Activated CD4-positive, alpha-beta T cell treated with anti-CD3 and anti-CD28 coated beads, Interleukin-10, Interleukin-2, amounts not matched to agents 100 ng/mL and 50 ng/mL, durations not matched to agents 16 hours and 8 hours (primary cell): ENCODE results near the gene MYH10.

Experiments used
- DNase-seq: peaks from one replicate; pipeline ENCODE4 v3.0.0-alpha.2; 2020

MYH10 gene

GRCh38 chr17:8602679-8603078 is 27.8 kb downstream of the MYH10 start:
- DNase-seq = no peak

GRCh38 chr17:8599351-8600011 is 31.0 kb downstream of the MYH10 start:
- peak; percentile 11 for DNase-seq

- DNase-seq = peak; percentile 30
These were observed 31.6 kb downstream of the MYH10 start for GRCh38 chr17:8598913-8599312.

- DNase-seq = no peak
These were observed 36.7 kb downstream of the MYH10 start for GRCh38 chr17:8593830-8594229.

- no peak for DNase-seq
These were observed 37.2 kb downstream of the MYH10 start for GRCh38 chr17:8593276-8593675.

GRCh38 chr17:8588877-8589554 is 41.5 kb downstream of the MYH10 start:
- no peak for DNase-seq

GRCh38 chr17:8586766-8587165 is 43.8 kb downstream of the MYH10 start:
- DNase-seq = no peak

GRCh38 chr17:8585911-8586310 is 44.6 kb downstream of the MYH10 start:
- no peak for DNase-seq

GRCh38 chr17:8583954-8584353 is 46.6 kb downstream of the MYH10 start:
- no peak for DNase-seq

- DNase-seq = peak; percentile 35
These were observed 49.4 kb downstream of the MYH10 start for GRCh38 chr17:8580952-8581658.

GRCh38 chr17:8577868-8578267 is 52.7 kb downstream of the MYH10 start:
- DNase-seq = peak; percentile 13

GRCh38 chr17:8576559-8577294 is 53.8 kb downstream of the MYH10 start:
- DNase-seq = no peak

GRCh38 chr17:8574687-8575086 is 55.8 kb downstream of the MYH10 start:
- DNase-seq = no peak

- no peak for DNase-seq
These were observed 57.8 kb downstream of the MYH10 start for GRCh38 chr17:8572764-8573163.

GRCh38 chr17:8563981-8564602 is 66.4 kb downstream of the MYH10 start:
- DNase-seq = no peak

GRCh38 chr17:8563024-8563776 is 67.3 kb downstream of the MYH10 start:
- DNase-seq = no peak

- DNase-seq = no peak
These were observed 72.4 kb downstream of the MYH10 start for GRCh38 chr17:8558144-8558543.

GRCh38 chr17:8557176-8557806 is 73.2 kb downstream of the MYH10 start:
- no peak for DNase-seq

- DNase-seq = no peak
These were observed 74.5 kb downstream of the MYH10 start for GRCh38 chr17:8556074-8556473.

- DNase-seq = no peak
These were observed 75.5 kb downstream of the MYH10 start for GRCh38 chr17:8555062-8555461.

- no peak for DNase-seq
These were observed 77.8 kb downstream of the MYH10 start for GRCh38 chr17:8552577-8553320.
